Endothelial cell of umbilical vein (primary cell): ENCODE measurements around the gene MAPK8IP3.

Experiments used
- CTCF ChIP-seq, 2 donors: IDR thresholded peaks; 1 replicate in 1 of 2; 2 replicates in 1 of 2; pipeline ENCODE4 v1.5.1; 2011; ENCODE audit warnings: low read length in 2 of 2, mild to moderate bottlenecking in 2 of 2, moderate library complexity in 2 of 2, control low read depth in 1 of 2, inconsistent platforms in 1 of 2, low read depth in 1 of 2; ENCODE audit not compliant: insufficient read depth in 1 of 2; ENCODE audit errors: extremely low read depth in 1 of 2
- EZH2 ChIP-seq: IDR thresholded peaks from 2 replicates; pipeline ENCODE4 v1.6.1; 2012; ENCODE audit warnings: borderline replicate concordance, low read depth, mild to moderate bottlenecking, moderate library complexity, low read length, inconsistent platforms; ENCODE audit not compliant: severe bottlenecking
- FOS ChIP-seq: IDR thresholded peaks from 2 replicates; pipeline ENCODE4 v1.6.1; 2011; ENCODE audit warnings: mild to moderate bottlenecking, low read length, moderate library complexity, borderline replicate concordance; ENCODE audit not compliant: insufficient read depth
- GATA2 ChIP-seq: IDR thresholded peaks from 2 replicates; pipeline ENCODE4 v1.7.0; 2011; ENCODE audit warnings: low read depth, mild to moderate bottlenecking, moderate library complexity, mixed read lengths, low read length; ENCODE audit not compliant: insufficient read length, insufficient read depth
- JUN ChIP-seq: IDR thresholded peaks from 2 replicates; pipeline ENCODE4 v1.6.1; 2011; ENCODE audit warnings: borderline replicate concordance, low read depth; ENCODE audit not compliant: insufficient read length, insufficient read depth
- MYC ChIP-seq: IDR thresholded peaks from one replicate; pipeline ENCODE4 v1.6.1; 2011; ENCODE audit warnings: mild to moderate bottlenecking, low read depth, low read length
- POLR2A ChIP-seq: IDR thresholded peaks from 2 replicates; pipeline ENCODE4 v1.6.1; 2012; ENCODE audit warnings: low read depth, mild to moderate bottlenecking, control low read depth, low read length
- POLR2AphosphoS5 ChIP-seq: IDR thresholded peaks from 2 replicates; pipeline ENCODE4 v1.6.1; 2012; ENCODE audit warnings: low read depth, mild to moderate bottlenecking, control low read depth, low read length, moderate library complexity; ENCODE audit not compliant: insufficient read depth
- TF ChIP-seq, protein P1 (sequence below): IDR thresholded peaks from 2 replicates; pipeline ENCODE4 v1.6.1; 2011; ENCODE audit not compliant: insufficient read depth, insufficient read length

GRCh38 chr16:1667916-1668315 is 38.1 kb upstream of the MAPK8IP3 start:
- TF ChIP-seq POLR2A (no peak), POLR2AphosphoS5 (no peak), FOS (no peak), EZH2 (no peak), MYC (no peak), CTCF (IDR thresholded peaks at IDR 0.05; ENCODE audit: extremely low read depth in 1 of 2, insufficient read depth in 1 of 2, low read depth in 1 of 2, low read length in 2 of 2) (no peak), GATA2 (no peak), JUN (no peak)
- TF ChIP-seq, protein P1, sequence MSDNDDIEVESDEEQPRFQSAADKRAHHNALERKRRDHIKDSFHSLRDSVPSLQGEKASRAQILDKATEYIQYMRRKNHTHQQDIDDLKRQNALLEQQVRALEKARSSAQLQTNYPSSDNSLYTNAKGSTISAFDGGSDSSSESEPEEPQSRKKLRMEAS: no peak
